Activated T-cell treated with anti-CD3 and anti-CD28 coated beads, Interleukin-2, amount 50 U/mL, for 24 hours (primary cell): ENCODE results near the gene PPT2.
"Not testable (repeated sequence)": the region's sequence is repeated elsewhere in the genome, so short reads cannot be mapped to it uniquely, and the experiment has no call there.

ENCODE experiments used
- DNase-seq: peaks from one replicate; pipeline ENCODE4 v3.0.0-alpha.2; 2020
- H3K27ac Mint-ChIP-seq: 2 replicates; pipeline ENCODE4 v1.8.0; 2020; ENCODE audit warnings: mild to moderate bottlenecking, mixed read lengths
- H3K27me3 Mint-ChIP-seq: 2 replicates; pipeline ENCODE4 v1.8.0; 2020; ENCODE audit warnings: mixed read lengths
- H3K36me3 Mint-ChIP-seq: 2 replicates; pipeline ENCODE4 v1.8.0; 2020; ENCODE audit warnings: low read depth, mixed read lengths
- H3K4me1 Mint-ChIP-seq: 2 replicates; pipeline ENCODE4 v1.8.0; 2020; ENCODE audit warnings: low read depth, mixed read lengths
- H3K4me3 Mint-ChIP-seq: 2 replicates; pipeline ENCODE4 v1.8.0; 2020; ENCODE audit warnings: mild to moderate bottlenecking, moderate library complexity, mixed read lengths
- H3K9me3 Mint-ChIP-seq: 2 replicates; pipeline ENCODE4 v1.8.0; 2020; ENCODE audit warnings: mixed read lengths

Gene PPT2

DNA sequence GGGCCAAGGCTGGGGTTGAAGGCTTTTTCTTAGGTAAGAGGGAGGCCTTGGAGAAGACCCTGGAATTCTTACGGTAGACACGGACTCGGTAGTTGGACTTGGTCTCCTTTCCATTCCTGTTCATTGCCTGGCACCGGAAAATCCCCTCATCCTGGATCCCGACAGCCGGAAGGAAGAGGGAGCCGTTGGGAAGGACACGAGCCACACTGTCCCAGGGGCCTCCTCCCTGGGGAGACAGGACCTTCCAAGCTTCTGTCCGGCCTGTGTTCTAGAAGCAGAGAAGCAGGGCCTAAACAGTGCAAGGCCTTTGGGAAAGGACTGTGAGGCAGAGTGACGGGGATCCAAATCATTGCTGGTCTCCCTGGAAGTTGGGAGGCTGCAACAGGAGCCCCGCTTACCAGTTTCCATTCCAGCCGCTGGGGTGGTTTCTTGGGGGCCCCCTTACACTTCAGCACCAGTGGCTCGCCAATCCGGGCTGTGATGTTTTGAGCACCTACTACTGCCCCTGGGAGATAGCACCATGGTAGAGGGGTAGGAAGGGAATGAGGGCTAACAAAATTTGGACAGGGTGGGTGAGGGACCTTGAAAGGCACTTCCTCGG, 29.6 kb downstream of the PPT2 start:
- H3K27me3 Mint-ChIP-seq = no peaks in the 10 kb centered on the region
- peak overlapping the region; percentile 82 for H3K27ac Mint-ChIP-seq
- H3K9me3 Mint-ChIP-seq = no peaks in the 10 kb centered on the region
- H3K4me3 Mint-ChIP-seq = no peak overlapping the region
- peaks cover 82% of the 10 kb centered on the region for H3K4me1 Mint-ChIP-seq
- peaks cover 93% of the 10 kb centered on the region for H3K36me3 Mint-ChIP-seq
- DNase-seq = no peak

DNA sequence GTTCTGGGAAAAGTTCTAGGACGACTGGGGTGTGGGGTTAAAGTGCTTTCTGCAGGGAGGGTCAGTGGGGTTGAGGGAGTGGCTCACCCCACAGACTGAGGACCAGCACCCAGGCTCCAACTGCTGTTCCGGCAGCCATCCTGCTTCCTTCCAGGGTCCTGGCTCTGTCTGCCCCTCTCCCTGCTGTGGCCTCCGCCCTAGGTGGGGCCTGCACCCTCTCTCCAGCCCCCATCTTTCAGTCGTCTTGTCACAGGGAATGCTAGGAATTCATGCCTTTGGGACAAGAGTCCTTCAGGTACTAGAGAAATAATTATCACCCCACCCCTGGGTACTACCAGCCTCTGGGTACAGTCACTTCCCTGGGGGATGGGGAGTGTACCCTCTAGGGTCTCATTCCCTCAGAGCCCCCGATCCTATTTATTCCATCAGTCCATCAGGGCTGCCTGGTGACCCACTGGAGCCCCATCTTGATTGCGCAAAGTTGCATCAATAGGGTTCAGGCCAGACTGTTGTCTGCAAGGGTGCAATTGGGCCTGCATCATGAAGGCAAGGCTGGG, 30.2 kb downstream of the PPT2 start, which contains the start of gene AGER:
Gene AGER (minus strand): TSS at position 170 of the 557 bp plus-strand sequence. CDS start 31 bp downstream, at position 139.
- peak; percentile 28 for DNase-seq
- peaks cover 93% of the 10 kb centered on the region for H3K36me3 Mint-ChIP-seq
- peak within 1 kb of the TSS; percentile 82 for H3K27ac Mint-ChIP-seq
- peaks cover 82% of the 10 kb centered on the region for H3K4me1 Mint-ChIP-seq
- no peaks in the 10 kb centered on the region for H3K9me3 Mint-ChIP-seq
- no peaks in the 10 kb centered on the region for H3K27me3 Mint-ChIP-seq
- no peak within 1 kb of the TSS for H3K4me3 Mint-ChIP-seq

- Mint-ChIP-seq H3K4me1 (peaks cover 70% of the 10 kb centered on the region), H3K4me3 (peak overlapping the region; percentile 53), H3K27ac (peak overlapping the region; percentile 92), H3K36me3 (peaks cover 86% of the 10 kb centered on the region)
- not testable (repeated sequence) for H3K9me3 Mint-ChIP-seq, H3K27me3 Mint-ChIP-seq
- DNase-seq = peak; percentile 70
Measured at GRCh38 chr6:32185681-32186131, 31.8 kb downstream of the PPT2 start.

DNA sequence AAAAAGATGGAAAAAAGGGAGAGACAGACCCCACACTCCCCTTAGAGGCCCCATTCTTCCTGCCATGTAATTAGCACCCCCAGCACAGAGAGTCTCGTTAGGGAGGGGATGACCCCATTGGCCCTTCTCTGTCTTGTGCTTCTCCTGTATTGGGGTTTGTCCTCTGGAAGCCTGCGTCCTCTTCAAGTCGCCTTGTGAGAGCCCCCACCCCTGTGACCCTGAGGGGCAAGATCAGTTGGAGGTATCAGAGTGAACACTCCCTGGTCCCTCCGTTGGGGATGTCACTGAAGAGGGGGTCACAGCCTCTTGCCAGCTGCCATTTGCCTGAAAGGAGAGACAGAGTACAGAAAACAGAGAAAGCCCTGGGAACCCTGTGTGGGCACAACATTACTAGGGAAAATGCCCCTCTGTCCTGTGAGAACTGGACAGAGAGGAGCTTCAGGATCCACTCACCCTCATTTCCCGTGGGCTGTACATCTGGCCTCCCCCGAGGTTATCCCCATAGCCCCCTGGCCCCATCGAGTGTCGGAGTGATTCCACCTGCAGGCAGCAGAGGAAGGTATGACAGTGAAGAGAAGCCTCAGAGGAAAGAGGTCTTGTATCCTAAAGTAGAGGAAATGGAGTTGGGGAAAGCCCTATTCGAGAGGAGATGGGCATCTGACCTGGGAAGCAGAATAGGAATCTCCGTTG, 32.4 kb downstream of the PPT2 start:
- peak; percentile 33 for DNase-seq
- Mint-ChIP-seq H3K36me3 (peaks cover 84% of the 10 kb centered on the region), H3K4me1 (peaks cover 70% of the 10 kb centered on the region), H3K27ac (peak overlapping the region; percentile 92), H3K4me3 (peak overlapping the region; percentile 53)
- not testable (repeated sequence) for H3K27me3 Mint-ChIP-seq, H3K9me3 Mint-ChIP-seq

GRCh38 chr6:32187009-32187709, 33.2 kb downstream of the PPT2 start:
- Mint-ChIP-seq H3K4me3 (peak overlapping the region; percentile 56), H3K4me1 (peaks cover 70% of the 10 kb centered on the region), H3K36me3 (peaks cover 83% of the 10 kb centered on the region), H3K27ac (peak overlapping the region; percentile 92), H3K9me3 (no peaks in the 10 kb centered on the region), H3K27me3 (no peaks in the 10 kb centered on the region)
- peak; percentile 30 for DNase-seq

GRCh38 chr6:32187725-32188380, 33.9 kb downstream of the PPT2 start:
- not testable (repeated sequence) for H3K9me3 Mint-ChIP-seq, DNase-seq, H3K27me3 Mint-ChIP-seq
- Mint-ChIP-seq H3K4me3 (peak overlapping the region; percentile 93), H3K27ac (peak overlapping the region; percentile 92), H3K36me3 (peaks cover 83% of the 10 kb centered on the region), H3K4me1 (peaks cover 67% of the 10 kb centered on the region)

DNA sequence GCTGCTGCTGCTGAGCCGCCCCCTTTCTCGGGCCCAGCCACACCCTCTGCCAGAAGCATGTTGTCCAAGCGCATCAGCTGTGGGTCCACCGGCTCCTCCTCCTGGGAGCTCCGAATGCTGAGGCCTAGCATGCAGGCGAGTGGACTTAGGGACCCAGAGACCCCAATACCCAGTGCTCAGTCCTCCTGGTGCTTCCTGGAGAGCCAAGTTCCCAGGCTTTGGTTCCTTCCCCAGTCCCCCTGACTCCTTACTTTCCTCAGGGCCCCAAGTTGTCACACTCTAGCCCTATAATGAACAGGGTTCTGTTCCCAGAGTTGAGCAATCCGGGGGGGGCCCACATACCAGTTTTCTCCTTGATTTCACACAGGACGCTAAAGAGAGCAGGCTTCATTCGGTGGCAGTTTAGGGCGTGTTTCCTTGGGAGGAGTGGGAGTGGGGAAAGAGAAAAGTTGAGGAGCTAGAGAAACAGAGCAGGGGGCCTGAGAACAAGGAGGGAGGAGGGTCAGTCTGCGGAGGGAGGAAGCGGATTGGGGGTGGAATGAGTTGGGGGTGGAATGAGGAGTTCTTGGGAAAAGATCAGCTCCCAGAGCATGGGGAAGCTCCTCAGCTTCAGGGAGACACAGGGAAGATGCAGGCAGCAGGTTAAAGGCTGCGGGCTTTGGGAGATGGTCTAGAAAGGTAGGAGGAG, 34.6 kb downstream of the PPT2 start:
- Mint-ChIP-seq H3K4me3 (peak overlapping the region; percentile 93), H3K27ac (peak overlapping the region; percentile 92), H3K36me3 (peaks cover 77% of the 10 kb centered on the region), H3K27me3 (no peaks in the 10 kb centered on the region), H3K4me1 (peaks cover 66% of the 10 kb centered on the region), H3K9me3 (no peaks in the 10 kb centered on the region)
- DNase-seq = no peak

GRCh38 chr6:32189069-32189741, 35.3 kb downstream of the PPT2 start:
- Mint-ChIP-seq H3K4me1 (peaks cover 68% of the 10 kb centered on the region), H3K27ac (peak overlapping the region; percentile 92), H3K36me3 (peaks cover 70% of the 10 kb centered on the region), H3K4me3 (peak overlapping the region; percentile 93), H3K9me3 (no peaks in the 10 kb centered on the region), H3K27me3 (no peaks in the 10 kb centered on the region)
- DNase-seq = peak; percentile 39

DNA sequence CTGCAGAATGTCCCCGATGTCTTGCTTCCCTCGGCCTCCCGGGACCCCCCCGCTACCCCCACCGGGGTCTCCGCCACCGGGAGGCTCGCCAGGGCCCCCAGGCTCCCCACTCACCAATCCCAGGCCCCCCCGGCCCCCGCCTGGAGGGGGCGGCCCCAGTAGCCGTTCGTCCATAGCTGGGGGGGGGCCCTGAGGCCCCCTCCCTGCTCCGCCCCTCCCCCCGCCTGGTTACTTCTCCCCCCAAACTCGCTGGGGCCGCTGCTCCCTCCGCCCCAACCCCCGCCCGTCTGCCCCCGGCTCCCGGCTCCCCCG, 35.8 kb downstream of the PPT2 start:
- DNase-seq = no peak
- peak overlapping the region; percentile 92 for H3K27ac Mint-ChIP-seq
- H3K9me3 Mint-ChIP-seq = no peaks in the 10 kb centered on the region
- no peaks in the 10 kb centered on the region for H3K27me3 Mint-ChIP-seq
- H3K4me1 Mint-ChIP-seq = peaks cover 71% of the 10 kb centered on the region
- H3K36me3 Mint-ChIP-seq = peaks cover 68% of the 10 kb centered on the region
- H3K4me3 Mint-ChIP-seq = peak overlapping the region; percentile 93

- Mint-ChIP-seq H3K27ac (peak within 1 kb of the TSS; percentile 99), H3K27me3 (no peaks in the 10 kb centered on the region), H3K36me3 (peaks cover 65% of the 10 kb centered on the region), H3K9me3 (no peaks in the 10 kb centered on the region), H3K4me3 (peak within 1 kb of the TSS; percentile 93), H3K4me1 (peaks cover 77% of the 10 kb centered on the region)
- DNase-seq = peak; percentile 84
Measured at GRCh38 chr6:32190054-32190851, 36.3 kb downstream of the PPT2 start, which contains the start of gene PBX2. TSS of gene PBX2 (minus strand) at chr6:32190202. CDS start at chr6:32189915, 287 bp downstream.

DNA sequence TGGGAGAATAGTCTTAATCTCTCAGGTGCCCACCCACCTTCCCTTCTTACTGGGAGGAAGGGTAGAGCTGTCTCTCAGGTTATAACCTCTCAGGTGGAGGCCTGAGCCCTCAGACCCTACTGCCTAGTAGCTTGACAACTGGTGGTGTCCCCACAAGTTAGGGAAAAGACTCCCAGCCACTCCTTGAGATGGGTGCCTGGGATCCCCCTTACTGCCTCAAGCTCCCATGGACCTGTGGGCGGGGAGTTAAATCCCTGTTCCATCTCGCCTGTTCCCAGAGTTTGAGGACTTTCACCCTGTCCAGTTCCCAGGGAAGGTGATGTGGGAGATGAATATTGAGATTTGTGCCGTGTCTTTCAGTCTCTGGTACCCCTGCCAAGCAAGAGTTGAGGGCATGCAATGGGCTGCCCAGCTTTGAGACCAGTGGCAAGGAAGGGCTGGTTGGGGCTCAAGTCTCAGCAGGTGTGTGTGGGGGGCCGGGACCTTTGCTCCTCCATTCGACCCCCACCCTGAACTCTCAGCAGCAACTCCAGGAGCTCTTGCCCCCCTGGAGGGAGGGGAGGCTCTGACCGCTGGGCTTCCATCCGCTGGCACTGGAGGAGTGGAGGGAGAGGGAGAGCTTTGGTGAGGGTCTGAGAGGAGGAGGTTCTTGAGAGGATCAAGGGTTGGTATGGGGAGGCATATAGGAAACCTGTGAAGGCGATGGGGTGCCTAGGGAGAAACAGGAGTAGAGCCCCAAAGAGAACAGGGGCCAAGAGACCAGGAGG, 37.2 kb downstream of the PPT2 start:
- Mint-ChIP-seq H3K9me3 (no peaks in the 10 kb centered on the region), H3K27ac (peak overlapping the region; percentile 99), H3K4me3 (peak overlapping the region; percentile 90), H3K36me3 (peaks cover 61% of the 10 kb centered on the region), H3K27me3 (no peaks in the 10 kb centered on the region), H3K4me1 (peaks cover 71% of the 10 kb centered on the region)
- no peak for DNase-seq
